Urothelium cell line (cell line): Measurements from ENCODE around the gene OCLN.
"Not testable (repeated sequence)": the region's sequence is repeated elsewhere in the genome, so short reads cannot be mapped to it uniquely, and the experiment has no call there.

Experiments
- DNase-seq: peaks from one replicate; pipeline ENCODE4 v3.0.0; 2011; ENCODE audit warnings: low spot score, mixed read lengths
- FAIRE-seq: peaks from 2 replicates; lab custom pipeline; 2011; peaks lifted over from hg19 to GRCh38; lab: Jason Lieb, UNC

Gene OCLN

GRCh38 chr5:69491027-69491426 is 1.6 kb upstream of the OCLN start:
- FAIRE-seq: no peak
- DNase-seq: no peak

GRCh38 chr5:69491838-69492390 is 676 bp upstream of the OCLN start:
- no peak for FAIRE-seq
- DNase-seq: no peak

GRCh38 chr5:69492923-69493395 is 369 bp downstream of the OCLN start:
- FAIRE-seq (no peak), DNase-seq (peak; percentile 24)

GRCh38 chr5:69493396-69494133 is 975 bp downstream of the OCLN start:
- DNase-seq: peak; percentile 50
- FAIRE-seq: peak; percentile 17

- FAIRE-seq (no peak), DNase-seq (no peak)
These were observed 1.9 kb downstream of the OCLN start for GRCh38 chr5:69494452-69494851.

GRCh38 chr5:69497006-69497520 is 4.5 kb downstream of the OCLN start:
- FAIRE-seq: no peak

GRCh38 chr5:69498384-69498783 is 5.8 kb downstream of the OCLN start:
- no peak for FAIRE-seq

More at GRCh38 chr5:69497006-69497520, 4.5 kb downstream of the OCLN start:
- DNase-seq: peak; percentile 15

GRCh38 chr5:69502367-69502766 is 9.8 kb downstream of the OCLN start:
- no peak for FAIRE-seq
- DNase-seq: peak; percentile 11

More at GRCh38 chr5:69498384-69498783, 5.8 kb downstream of the OCLN start:
- DNase-seq: no peak

- no peak for FAIRE-seq
These were observed 10.3 kb downstream of the OCLN start for GRCh38 chr5:69502767-69503488.

GRCh38 chr5:69504036-69504435 is 11.4 kb downstream of the OCLN start:
- FAIRE-seq: no peak
- no peak for DNase-seq

More at GRCh38 chr5:69502767-69503488, 10.3 kb downstream of the OCLN start:
- peak; percentile 44 for DNase-seq

- no peak for FAIRE-seq
- no peak for DNase-seq
These were observed 12.7 kb downstream of the OCLN start for GRCh38 chr5:69505306-69505705.

GRCh38 chr5:69509212-69509611 is 16.6 kb downstream of the OCLN start:
- DNase-seq (no peak), FAIRE-seq (no peak)

- FAIRE-seq (no peak), DNase-seq (no peak)
These were observed 18.1 kb downstream of the OCLN start for GRCh38 chr5:69510694-69511093.

GRCh38 chr5:69512740-69513260 is 20.2 kb downstream of the OCLN start:
- DNase-seq: peak; percentile 17
- FAIRE-seq: no peak

- not testable (repeated sequence) for FAIRE-seq, DNase-seq
These were observed 23.0 kb downstream of the OCLN start for GRCh38 chr5:69515570-69515969.

- DNase-seq: no peak
- no peak for FAIRE-seq
These were observed 24.2 kb downstream of the OCLN start for GRCh38 chr5:69516769-69517168.

- FAIRE-seq: no peak
- no peak for DNase-seq
These were observed 25.2 kb downstream of the OCLN start for GRCh38 chr5:69517763-69518212.

- FAIRE-seq: no peak
- no peak for DNase-seq
These were observed 26.7 kb downstream of the OCLN start for GRCh38 chr5:69519285-69519684.

- FAIRE-seq: no peak
- no peak for DNase-seq
These were observed 29.4 kb downstream of the OCLN start for GRCh38 chr5:69522035-69522434.

GRCh38 chr5:69525490-69525889 is 32.9 kb downstream of the OCLN start:
- DNase-seq (no peak), FAIRE-seq (no peak)

- no peak for DNase-seq
- FAIRE-seq: no peak
These were observed 34.1 kb downstream of the OCLN start for GRCh38 chr5:69526660-69527059.
